Dedifferentiated amniotic fluid mesenchymal stem cell (primary cell): ENCODE data around the gene GCK.
A peak's percentile ranks its signal among the peaks of the same experiment; 100 is the strongest.
"Not testable (repeated sequence)": the region's sequence is repeated elsewhere in the genome, so short reads cannot be mapped to it uniquely, and the experiment has no call there.

Experiments
- DNase-seq: peaks from one replicate; pipeline ENCODE4 v3.0.0-alpha.2; 2016; ENCODE audit errors: extremely low spot score

Gene GCK

GRCh38 chr7:44180631-44181030, 8.6 kb downstream of the GCK start:
- DNase-seq = no peak

GRCh38 chr7:44177570-44178131, 11.6 kb downstream of the GCK start:
- peak; percentile 29 for DNase-seq

- no peak for DNase-seq
Observed at GRCh38 chr7:44176486-44176885, 12.8 kb downstream of the GCK start.

GRCh38 chr7:44175730-44176129, 13.5 kb downstream of the GCK start:
- no peak for DNase-seq

GRCh38 chr7:44174694-44174948, 14.6 kb downstream of the GCK start:
- not testable (repeated sequence) for DNase-seq

DNA sequence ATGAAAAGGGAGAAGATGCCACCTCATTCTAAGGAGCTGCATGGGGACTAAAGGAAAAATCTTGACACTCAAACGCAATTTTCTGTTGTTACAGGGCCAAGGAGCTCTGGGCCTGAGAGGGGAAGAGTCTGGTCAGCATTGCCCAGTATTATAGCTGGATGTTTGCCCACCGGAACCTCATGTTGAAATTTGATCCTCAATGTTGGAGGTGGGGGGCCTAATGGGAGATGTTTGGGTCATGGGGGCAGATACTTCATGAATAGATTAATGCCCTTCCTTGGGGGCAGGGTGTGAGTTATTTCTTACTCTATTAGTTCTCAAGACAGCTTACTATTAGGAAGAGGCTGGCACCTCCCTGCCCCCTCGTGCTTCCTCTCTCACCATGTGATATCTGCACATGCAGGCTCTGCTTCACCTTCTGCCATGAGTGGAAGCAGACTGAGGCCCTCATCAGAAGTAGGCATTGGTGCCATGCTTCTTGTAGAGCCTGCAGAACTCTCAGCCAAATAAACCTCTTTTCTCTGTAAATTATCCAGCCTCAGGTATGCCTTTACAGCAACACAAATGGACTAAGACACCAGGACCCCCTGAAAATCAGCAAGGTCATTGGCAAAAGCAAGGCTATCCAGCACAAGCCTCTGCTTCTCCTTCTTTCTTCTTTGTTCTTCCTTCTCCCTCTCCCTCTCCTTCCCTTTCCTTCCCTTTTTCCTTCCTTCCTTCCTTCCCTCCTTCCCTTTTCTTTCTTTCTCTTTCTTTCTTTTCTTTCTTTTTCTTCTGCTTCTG, 15.1 kb downstream of the GCK start:
- no peak for DNase-seq

GRCh38 chr7:44172803-44173424, 16.3 kb downstream of the GCK start:
- no peak for DNase-seq

DNA sequence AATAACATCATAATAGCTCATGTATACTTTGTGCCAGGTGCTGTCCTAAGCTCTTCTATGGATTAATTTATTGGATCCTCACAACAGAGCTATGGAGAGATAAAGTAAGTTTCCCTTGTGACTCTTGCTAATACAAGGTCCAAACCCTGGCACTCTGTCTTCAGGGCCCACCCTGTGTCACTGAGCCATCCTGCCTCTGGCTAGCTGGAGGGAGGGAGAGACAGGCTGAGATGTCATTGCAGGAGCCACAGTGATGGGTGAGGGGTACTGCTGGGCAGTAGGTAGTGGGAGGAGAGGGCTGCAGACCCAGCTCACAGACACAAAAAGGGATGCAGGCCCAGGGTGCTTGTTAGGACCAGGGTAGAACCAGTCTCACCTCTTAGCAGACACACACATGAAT, 16.9 kb downstream of the GCK start:
- DNase-seq = no peak

DNA sequence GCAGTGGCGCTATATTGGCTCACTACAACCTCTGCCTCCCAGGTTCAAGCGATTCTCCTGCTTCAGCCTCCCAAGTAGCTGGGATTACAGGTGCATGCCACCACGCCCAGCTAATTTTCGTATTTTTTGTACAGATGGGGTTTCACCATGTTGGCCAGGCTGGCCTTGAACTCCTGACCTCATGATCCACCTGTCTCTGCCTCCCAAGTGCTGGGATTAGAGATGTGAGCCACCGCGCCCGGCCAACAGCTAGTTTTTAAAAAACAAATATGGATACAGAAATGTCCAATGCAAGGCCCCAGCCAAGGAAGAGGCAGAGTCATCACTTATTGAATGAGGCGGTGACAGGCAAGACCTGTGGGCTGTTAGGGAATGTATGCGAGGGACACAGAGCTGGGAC, 17.3 kb downstream of the GCK start:
- not testable (repeated sequence) for DNase-seq

DNA sequence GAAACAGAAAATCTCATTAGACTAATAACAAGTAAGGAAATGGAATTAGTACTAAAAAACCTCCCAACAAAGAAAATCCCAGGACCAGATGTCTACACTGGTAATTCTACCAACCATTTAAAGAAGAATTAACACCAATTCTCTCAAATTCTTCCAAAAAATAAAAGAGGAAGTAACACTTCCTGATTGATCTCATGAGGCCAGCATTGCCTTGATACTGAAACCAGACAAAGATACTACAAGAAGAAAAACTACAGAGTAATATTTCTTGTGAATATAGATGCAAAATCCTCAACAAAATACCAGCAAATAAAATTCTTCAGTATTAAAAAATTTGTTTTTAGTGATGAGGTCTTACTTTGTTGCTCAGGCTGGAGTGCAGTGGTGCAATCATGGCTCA, 21.3 kb downstream of the GCK start:
- DNase-seq = no peak

DNA sequence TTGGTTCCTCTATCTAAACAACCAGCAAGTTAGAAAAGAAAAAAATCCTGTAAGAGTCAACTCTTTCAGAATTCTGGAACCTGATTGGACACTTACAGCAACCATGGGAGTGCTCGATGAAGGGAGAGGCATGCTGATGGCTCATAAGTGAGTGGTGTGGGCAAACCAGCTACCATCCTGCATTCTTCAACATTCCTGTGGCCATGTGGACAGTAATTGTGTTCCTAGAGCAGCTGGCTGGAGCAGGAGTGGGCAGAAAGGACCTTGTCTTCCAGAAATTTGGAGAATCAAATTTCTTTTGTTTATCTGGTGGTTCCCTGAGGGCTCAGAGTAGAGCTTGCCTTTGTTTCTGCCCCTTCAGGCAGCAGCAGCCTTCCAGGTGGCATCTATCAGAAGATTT, 25.6 kb downstream of the GCK start:
- peak; percentile 94 for DNase-seq

DNA sequence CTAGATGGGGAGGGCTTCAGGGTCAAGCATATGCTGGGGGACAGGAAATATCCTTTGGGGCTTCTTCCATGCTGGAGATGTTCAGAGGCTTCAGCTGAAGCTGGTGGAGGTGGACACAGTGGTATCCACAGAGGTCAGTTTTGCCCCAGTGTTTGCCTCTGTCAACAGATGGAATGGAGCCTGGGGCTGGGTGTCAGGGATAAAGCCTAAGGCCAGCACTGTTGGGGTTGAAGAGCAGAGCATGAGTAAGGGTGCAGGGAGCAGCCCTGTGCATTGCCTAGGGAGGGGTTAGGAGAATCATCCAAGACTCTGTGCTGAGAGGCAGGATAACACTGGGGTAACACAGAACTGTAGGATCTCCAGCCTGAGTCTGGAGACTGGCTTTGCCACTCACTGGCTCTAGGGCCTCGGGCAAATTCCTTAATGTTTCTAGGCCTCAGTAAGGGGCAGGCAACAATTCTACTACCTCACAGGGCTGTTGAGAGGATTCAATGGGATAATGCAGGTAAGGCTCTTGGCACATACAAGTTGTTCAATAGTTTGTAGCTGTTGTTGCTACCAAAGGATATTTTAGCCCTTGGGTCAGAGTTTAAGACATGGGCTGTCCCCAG, 26.3 kb downstream of the GCK start:
- DNase-seq = no peak

DNA sequence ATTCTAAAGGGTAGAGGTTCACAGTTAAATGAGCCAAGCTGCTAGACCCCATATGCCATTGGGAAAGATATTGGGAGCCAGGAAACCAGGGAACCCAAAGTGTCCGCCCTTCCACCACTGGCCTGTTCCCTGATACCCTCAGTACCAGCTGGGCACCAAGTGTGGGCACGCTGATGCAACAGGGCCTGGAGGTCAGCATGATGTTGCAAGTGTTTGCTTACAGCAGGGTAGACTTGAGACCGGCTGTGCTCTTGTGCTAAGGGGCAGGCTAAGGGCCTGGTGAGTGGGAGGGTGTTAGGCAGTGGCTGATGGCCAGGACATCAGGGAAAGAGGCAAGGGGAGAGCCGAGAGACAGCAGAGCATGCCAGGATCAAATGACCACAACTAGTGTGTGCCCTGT, 27.1 kb downstream of the GCK start:
- no peak for DNase-seq

DNA sequence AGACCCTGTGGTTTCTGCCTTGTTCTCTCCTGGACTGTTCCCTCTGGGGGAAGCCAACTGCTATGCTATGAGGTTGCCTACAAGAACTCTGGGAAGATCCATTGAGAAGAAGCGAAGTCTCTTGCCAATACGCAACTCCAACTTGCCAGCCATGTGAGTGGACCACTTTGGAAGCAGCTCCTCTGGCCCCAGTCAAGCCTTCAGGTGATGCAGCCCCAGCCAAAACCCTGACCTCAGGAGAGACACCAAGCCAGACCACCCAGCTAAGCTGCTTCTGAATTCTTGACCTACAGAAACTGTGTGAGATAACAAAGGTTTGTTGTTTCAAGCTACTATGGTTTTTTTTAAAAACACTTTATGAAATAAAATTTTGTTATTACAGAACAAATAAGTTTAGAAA, 27.9 kb downstream of the GCK start:
- no peak for DNase-seq

- DNase-seq = no peak
Observed at GRCh38 chr7:44159824-44160630, 29.2 kb downstream of the GCK start.

DNA sequence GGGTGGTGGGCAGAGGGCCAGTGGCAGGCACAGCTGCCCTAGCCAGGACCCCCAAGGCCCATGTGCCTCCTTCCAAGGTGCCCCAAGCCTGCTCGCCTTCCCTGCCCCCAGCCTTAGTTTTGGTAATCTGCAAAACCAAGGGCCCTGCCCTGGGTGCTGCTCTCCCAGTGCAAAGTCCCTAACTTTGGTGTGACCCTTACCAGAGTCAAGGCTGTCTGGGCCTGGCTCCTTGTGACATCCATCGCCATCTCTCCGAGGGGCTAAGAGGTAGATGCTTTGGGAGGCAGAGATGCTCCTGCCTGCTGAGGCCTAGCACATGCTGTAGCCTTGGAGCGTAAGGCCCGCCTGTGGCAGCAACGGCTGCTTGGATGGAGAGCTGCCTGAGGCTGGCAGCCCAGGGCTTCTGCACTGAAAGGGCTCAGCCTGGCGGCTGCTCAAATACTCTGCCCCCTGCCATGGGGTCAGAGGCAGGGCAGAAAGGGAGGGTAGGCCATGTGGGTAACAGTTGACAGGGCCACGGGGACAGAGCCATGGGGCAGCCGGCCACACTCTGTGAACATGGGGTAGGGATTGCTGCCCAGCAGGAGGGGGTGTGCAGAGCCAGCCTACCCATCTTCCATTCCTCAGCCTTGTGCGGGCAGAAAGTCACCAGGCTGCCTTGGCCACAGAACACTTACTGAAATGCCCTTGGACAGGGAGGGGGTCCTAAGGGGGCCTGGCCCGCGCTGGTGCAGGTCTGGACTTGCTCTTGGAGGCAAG, 30.2 kb downstream of the GCK start:
- no peak for DNase-seq

DNA sequence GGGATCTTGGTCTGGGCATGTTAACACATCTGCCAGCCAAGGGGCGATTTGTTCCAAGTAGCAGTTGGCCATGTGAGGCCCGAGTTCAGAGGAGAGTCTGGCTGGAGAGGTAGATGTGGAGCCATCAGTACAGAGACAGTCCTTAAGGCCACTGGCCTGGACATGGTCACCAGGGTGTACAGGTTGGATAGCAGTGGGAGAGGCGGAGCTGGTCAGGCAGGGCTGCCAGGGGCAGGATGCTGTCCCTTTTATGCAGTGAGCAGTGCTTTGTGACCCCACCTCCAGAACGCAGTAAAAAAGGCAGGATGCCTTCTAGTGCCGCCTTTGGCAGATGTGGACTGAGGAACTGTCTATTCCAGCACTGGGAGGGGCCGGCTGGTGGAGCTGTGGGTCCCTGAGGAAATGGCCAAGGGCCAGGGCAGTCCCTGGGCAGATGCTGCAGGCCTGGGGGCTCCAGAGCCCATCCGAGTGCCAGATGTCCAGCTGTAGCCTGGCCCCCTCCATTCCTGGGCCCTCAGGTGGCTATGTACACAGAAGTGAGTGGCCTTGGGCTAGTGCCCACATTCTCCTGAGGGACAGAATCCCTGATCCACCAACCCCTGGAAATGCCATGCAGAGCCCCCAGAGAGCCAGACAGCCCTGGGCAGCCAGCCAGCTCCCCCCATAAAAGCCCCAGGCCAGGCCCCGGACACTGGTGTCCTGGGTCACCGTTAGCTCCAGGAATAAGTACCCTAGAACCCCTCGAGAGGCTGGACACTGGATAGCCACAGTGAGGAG, 31.0 kb downstream of the GCK start:
- no peak for DNase-seq

- no peak for DNase-seq
Observed at GRCh38 chr7:44157116-44158080, 31.8 kb downstream of the GCK start.

GRCh38 chr7:44156453-44157010, 32.7 kb downstream of the GCK start:
- DNase-seq = no peak
